ENCODE results near the gene PTPRN2. TPM values are rescaled to one million over a fixed set of nuclear protein-coding genes. Genes with fewer than 3 reads are reported as not detected.

PTPRN2 gene
- total RNA-seq, 1 experiment from 2014 or later, result 1.1 TPM

DNA sequence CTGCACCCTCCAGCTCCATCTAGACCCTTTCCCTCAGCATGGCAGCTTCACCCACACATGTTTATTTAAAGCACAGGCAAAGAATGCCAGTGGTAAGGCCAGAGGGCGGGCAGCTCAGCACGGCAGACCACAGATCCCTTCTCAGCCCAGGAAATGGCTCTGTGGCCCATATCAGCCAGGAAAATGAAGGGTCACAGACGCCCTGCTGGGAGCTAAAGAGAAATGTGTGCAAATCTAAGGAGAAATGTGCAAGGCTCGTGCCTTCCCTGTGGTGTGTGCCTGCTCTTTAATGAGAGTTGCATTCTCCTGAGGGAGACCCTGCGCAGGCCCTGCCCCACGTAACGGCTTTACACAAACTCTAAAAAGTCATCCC lies 23.0 kb downstream of the PTPRN2 start:
- BruUV-seq (replicated peaks), result no TSS peak
- no peak for DNase-seq (ENCODE audit: low read depth, low spot score)
- TF ChIP-seq POLR2AphosphoS5 (IDR thresholded peaks at IDR 0.05; ENCODE audit: low read depth, low read length) (no peak), SIN3A (IDR thresholded peaks at IDR 0.05; ENCODE audit: borderline replicate concordance, insufficient read depth, low read depth, low read length) (no peak), REST (IDR thresholded peaks at IDR 0.05; ENCODE audit: insufficient read depth in 1 of 2, low read depth in 2 of 2, low read length in 1 of 2) (no peak), TCF7L2 (IDR thresholded peaks at IDR 0.05; ENCODE audit: low read depth, low read length) (no peak), CTCF (IDR thresholded peaks at IDR 0.05) (no peak)
- ChIA-PET POLR2A (no interaction called here), CTCF (no interaction called here)
- Histone ChIP-seq H3K4me3 (ENCODE audit: low read depth in 2 of 2, low read length in 2 of 2) (no peak overlapping the region), H3K36me3 (ENCODE audit: control insufficient read depth, insufficient read depth, low read length) (no peaks in the 10 kb centered on the region), H3K27ac (ENCODE audit: low read length) (no peak overlapping the region), H3K4me1 (ENCODE audit: control insufficient read depth, insufficient read depth, low read length) (no peaks in the 10 kb centered on the region), H3K27me3 (ENCODE audit: control insufficient read depth, insufficient read depth, low read length) (peaks cover 9% of the 10 kb centered on the region), H3K9me3 (ENCODE audit: control insufficient read depth, insufficient read depth, low read depth, low read length) (no peaks in the 10 kb centered on the region)
- intact Hi-C loops (cut with micrococcal nuclease; ENCODE audit: unreplicated experiment), result no loop called here
- in situ Hi-C loops (cut with HindIII; ENCODE audit: low pct_unique_long_range_greater_than_20kb, low sequenced_read_pairs), result no loop called here
- no peak for ATAC-seq

- ATAC-seq (no peak), DNase-seq (ENCODE audit: low read depth, low spot score) (no peak)
- in situ Hi-C loops (cut with HindIII; ENCODE audit: low pct_unique_long_range_greater_than_20kb, low sequenced_read_pairs) (no loop called here), intact Hi-C loops (cut with micrococcal nuclease; ENCODE audit: unreplicated experiment) (no loop called here)
- ChIA-PET CTCF (no interaction called here), POLR2A (no interaction called here)
- H3K4me1 ChIP-seq (ENCODE audit: control insufficient read depth, insufficient read depth, low read length), result no peaks in the 10 kb centered on the region
- H3K9me3 ChIP-seq (ENCODE audit: control insufficient read depth, insufficient read depth, low read depth, low read length), result no peaks in the 10 kb centered on the region
- no peak overlapping the region for H3K4me3 ChIP-seq (ENCODE audit: low read depth in 2 of 2, low read length in 2 of 2)
- peaks cover 9% of the 10 kb centered on the region for H3K27me3 ChIP-seq (ENCODE audit: control insufficient read depth, insufficient read depth, low read length)
- no TSS peak for BruUV-seq (replicated peaks)
- TF ChIP-seq POLR2AphosphoS5 (IDR thresholded peaks at IDR 0.05; ENCODE audit: low read depth, low read length) (no peak), TCF7L2 (IDR thresholded peaks at IDR 0.05; ENCODE audit: low read depth, low read length) (no peak), REST (IDR thresholded peaks at IDR 0.05; ENCODE audit: insufficient read depth in 1 of 2, low read depth in 2 of 2, low read length in 1 of 2) (no peak), SIN3A (IDR thresholded peaks at IDR 0.05; ENCODE audit: borderline replicate concordance, insufficient read depth, low read depth, low read length) (no peak), CTCF (IDR thresholded peaks at IDR 0.05) (no peak)
- H3K27ac ChIP-seq (ENCODE audit: low read length), result no peak overlapping the region
- no peaks in the 10 kb centered on the region for H3K36me3 ChIP-seq (ENCODE audit: control insufficient read depth, insufficient read depth, low read length)
These were observed 23.5 kb downstream of the PTPRN2 start for GRCh38 chr7:158563911-158564662.
